ENCODE results near the gene RPL27A. TPM values are rescaled to one million over a fixed set of nuclear protein-coding genes. Genes with fewer than 3 reads are reported as not detected.

The RPL27A gene
- total and polyA plus RNA-seq, 2 donors (not counting 3 experiments of a cell fraction or from before 2014, with no cell fraction given), result 1,303 to 1,363 TPM

GRCh38 chr11:8674859-8675258, 7.7 kb upstream of the RPL27A start:
- Histone ChIP-seq H3K9me3 (replicated peaks; ENCODE audit: control insufficient read depth, insufficient read depth, low read length) (no peaks in the 10 kb centered on the region), H3K27me3 (ENCODE audit: control insufficient read depth in 2 of 2, insufficient read depth in 2 of 2, low read length in 2 of 2) (no peaks in the 10 kb centered on the region), H3K9ac (replicated peaks; ENCODE audit: extremely low read depth, insufficient read depth, low read length) (no peak overlapping the region), H3K36me3 (ENCODE audit: control insufficient read depth in 2 of 2, extremely low read depth in 1 of 2, insufficient read depth in 2 of 2, low read length in 2 of 2) (no peaks in the 10 kb centered on the region), H3K4me2 (ENCODE audit: insufficient read depth, low read length) (no peak overlapping the region), H3K4me1 (ENCODE audit: control insufficient read depth, extremely low read depth, insufficient read depth, low read length) (peaks cover 18% of the 10 kb centered on the region), H3K9me1 (replicated peaks; ENCODE audit: control insufficient read depth, extremely low read depth, insufficient read depth, low read length) (no peaks in the 10 kb centered on the region), H3K4me3 (replicated peaks in 1 of 3; ENCODE audit: insufficient read depth in 1 of 3, low read depth in 1 of 3, low read length in 3 of 3) (no peak overlapping the region), H4K20me1 (replicated peaks; ENCODE audit: control insufficient read depth, extremely low read depth, insufficient read depth, low read length) (no peaks in the 10 kb centered on the region), H3K27ac (ENCODE audit: insufficient read depth, low read depth, low read length) (no peak overlapping the region), H3K79me2 (ENCODE audit: control insufficient read depth, insufficient read depth, low read length) (no peaks in the 10 kb centered on the region), H2AFZ (ENCODE audit: low read depth, low read length) (no peak overlapping the region)
- dilution Hi-C loops (cut with MboI; ENCODE audit: extremely low pct_ligation_motif_present, low sequenced_read_pairs) (no loop called here), intact Hi-C loops (cut with micrococcal nuclease) (no loop called here)
- DNase-seq (ENCODE audit: low read depth, low spot score) (no peak), FAIRE-seq (no peak)
- no TSS peak for BruUV-seq (replicated peaks)
- CTCF ChIA-PET, result interaction anchor here (1.0 kb wide), 1 partner anchor 19 kb away, joined by 3 read pairs; no protein-coding TSS in a partner anchor
- POLR2A ChIA-PET, result no interaction called here
- TF ChIP-seq FOS (IDR thresholded peaks at IDR 0.05; ENCODE audit: borderline replicate concordance, insufficient read depth, low read length) (no peak), POLR2A (IDR thresholded peaks at IDR 0.05; ENCODE audit: low read depth, low read length) (no peak), EZH2 (IDR thresholded peaks at IDR 0.05; ENCODE audit: borderline replicate concordance, low read depth, low read length, severe bottlenecking) (no peak), MAX (IDR thresholded peaks at IDR 0.05; ENCODE audit: insufficient read depth, insufficient read length) (no peak), POLR2AphosphoS5 (IDR thresholded peaks at IDR 0.05; ENCODE audit: insufficient read depth, low read depth, low read length) (no peak), GATA2 (IDR thresholded peaks at IDR 0.05; ENCODE audit: insufficient read depth, insufficient read length, low read depth, low read length) (no peak), CTCF (IDR thresholded peaks at IDR 0.05; ENCODE audit: extremely low read depth in 1 of 2, insufficient read depth in 1 of 2, low read depth in 1 of 2, low read length in 2 of 2) (no peak), JUN (IDR thresholded peaks at IDR 0.05; ENCODE audit: borderline replicate concordance, insufficient read depth, insufficient read length, low read depth) (no peak), MYC (IDR thresholded peaks at IDR 0.05; ENCODE audit: low read depth, low read length) (no peak)

Data from endothelial cell of umbilical vein (primary cell).